RPMI8226 (cell line): ENCODE measurements around the gene ING3.

Experiments used
- DNase-seq: peaks from one replicate; pipeline ENCODE4 v3.0.0-alpha.2; 2015

The ING3 gene, protein sequence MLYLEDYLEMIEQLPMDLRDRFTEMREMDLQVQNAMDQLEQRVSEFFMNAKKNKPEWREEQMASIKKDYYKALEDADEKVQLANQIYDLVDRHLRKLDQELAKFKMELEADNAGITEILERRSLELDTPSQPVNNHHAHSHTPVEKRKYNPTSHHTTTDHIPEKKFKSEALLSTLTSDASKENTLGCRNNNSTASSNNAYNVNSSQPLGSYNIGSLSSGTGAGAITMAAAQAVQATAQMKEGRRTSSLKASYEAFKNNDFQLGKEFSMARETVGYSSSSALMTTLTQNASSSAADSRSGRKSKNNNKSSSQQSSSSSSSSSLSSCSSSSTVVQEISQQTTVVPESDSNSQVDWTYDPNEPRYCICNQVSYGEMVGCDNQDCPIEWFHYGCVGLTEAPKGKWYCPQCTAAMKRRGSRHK

DNA sequence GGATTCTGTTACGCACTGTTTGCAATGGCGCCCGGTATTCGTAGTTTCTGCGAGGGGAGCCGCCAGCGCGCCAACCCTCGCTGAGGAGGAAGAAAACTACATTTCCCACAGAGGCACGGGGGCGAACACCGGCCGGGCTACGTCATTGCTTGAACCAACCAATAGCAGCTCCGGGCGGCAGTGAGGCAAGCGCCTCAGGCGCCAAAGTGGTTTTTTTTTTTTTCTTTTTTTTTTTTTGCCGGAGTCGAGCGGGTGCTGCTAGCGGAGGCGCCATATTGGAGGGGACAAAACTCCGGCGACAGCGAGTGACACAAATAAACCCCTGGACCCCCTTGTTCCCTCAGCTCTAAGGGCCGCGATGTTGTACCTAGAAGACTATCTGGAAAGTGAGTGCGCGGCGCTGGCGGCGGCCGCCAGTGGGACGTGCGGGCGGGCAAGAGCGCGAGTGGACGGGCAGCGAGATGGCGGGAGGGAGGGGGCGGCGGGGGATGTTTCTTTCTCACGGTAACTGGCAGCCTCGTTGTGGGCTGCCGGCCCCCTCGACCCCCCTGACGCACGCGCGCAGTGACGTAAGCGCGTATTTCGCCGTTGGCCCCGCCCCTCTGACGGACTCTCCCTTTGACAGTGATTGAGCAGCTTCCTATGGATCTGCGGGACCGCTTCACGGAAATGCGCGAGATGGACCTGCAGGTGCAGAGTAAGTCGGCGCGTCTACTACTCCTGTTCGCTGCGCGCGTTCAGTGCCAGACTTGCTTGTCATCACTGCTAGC lies at the start of gene ING3:
TSS of gene ING3 (plus strand) at position 239 of the 770 bp plus-strand sequence. CDS start at position 359, 120 bp downstream.
- peak; percentile 99 for DNase-seq

DNA sequence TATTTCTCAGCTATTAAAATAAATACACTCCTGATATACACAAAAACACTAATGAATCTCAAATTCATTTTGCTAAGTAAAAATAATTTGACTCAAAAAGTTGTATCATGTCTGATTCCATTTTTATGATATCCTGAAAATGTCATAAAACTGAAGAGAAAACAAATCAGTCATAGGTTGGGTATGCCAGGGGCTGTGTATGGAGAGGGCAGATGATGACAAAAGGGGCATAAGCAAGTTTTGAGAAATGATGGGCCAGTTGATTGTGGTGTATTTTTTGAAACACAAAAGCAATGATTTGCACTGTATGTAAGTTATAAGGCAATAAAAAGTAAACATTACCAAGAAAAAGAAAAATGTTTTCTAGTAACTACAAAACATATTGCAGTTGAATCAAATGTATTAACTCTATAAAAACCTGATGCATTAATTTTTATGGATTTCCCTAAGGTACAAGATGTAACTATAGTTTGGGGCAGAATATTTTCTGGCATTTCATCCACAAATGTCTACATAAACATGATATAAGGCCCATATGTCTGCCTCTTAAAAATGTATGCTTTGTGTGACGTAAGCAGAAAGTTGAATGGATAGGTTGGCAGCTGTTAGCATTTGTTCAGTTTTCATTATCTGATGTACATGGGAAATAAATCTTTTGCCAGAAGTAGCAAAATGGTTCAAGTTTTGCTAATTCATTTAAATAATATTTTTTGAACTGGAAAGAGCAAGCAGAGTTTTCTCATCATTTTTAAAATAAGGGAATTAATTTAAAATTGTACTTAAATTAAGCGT lies 35.1 kb upstream of the ING3 start:
- DNase-seq: no peak

DNA sequence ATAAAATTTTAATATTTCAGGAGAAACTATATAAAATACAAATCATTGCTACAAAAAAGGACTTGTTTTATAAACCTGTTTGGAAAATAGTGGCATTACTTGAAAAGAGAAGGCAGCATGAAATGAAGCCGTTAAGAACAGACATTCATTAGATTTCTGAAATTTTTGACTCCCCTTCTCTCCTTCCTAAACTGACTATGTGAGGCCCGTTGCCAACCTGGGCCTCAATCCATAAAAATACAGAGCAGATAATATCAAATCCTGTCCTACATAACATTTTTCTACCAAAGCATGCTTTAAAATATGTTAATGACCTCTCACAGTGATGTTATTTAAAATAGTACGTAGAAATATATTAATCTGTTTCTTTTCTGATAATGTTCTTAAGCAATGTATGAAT lies 34.5 kb upstream of the ING3 start:
- no peak for DNase-seq

DNA sequence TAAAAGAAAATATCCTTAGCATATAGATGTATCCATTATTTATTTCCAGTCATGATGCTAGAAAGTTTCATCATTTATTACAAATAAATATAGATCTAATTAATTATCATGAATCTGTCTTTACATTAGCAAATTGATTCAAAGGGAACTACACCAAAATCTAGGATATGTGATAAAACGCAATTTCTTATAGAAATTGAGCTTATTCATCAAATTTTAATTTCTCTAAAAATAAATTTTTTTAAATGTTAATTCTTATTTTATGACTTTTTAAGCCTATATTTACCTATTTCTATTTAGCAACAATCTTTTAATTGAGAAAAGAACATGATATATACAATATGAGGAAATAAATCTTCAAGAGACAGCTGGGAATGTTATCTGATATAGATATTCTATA lies 34.0 kb upstream of the ING3 start:
- no peak for DNase-seq

DNA sequence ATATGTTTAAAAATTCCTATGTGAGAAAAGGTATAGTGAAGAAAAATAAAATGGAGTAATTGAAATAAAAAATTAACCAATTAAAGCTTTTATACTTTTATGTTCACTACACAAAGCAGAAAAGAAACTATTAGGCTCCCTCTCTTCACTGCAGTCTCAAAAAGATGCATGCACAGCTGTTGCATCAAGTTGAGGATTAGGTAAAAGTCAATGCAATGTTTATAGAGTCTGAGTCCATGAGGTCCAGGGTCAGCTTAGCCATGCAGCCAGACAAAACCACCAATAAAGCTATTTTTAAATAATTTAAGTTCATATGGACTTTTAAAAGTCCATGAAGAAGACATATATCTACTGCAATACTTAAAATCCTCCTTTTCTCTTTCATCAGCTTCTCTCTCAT lies 31.1 kb upstream of the ING3 start:
- DNase-seq: no peak

DNA sequence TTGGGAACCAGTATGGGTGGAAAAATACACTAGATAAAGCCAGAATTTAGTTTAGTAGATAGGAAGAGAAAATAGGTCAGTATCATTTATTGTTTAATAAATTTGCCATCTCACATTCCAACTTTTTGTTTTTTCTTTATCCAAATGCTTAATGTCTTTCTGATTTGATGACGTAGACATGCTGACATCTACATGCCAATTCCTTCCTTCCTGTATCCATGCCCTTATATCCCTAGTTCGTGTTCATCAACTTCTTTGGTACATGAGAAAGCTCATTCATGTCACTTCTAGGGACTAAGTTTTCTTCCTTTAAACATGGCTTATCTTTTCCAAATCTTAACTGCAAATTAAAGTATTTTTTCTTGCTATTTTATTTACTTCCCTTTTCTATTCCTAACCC lies 30.5 kb upstream of the ING3 start:
- DNase-seq: no peak

DNA sequence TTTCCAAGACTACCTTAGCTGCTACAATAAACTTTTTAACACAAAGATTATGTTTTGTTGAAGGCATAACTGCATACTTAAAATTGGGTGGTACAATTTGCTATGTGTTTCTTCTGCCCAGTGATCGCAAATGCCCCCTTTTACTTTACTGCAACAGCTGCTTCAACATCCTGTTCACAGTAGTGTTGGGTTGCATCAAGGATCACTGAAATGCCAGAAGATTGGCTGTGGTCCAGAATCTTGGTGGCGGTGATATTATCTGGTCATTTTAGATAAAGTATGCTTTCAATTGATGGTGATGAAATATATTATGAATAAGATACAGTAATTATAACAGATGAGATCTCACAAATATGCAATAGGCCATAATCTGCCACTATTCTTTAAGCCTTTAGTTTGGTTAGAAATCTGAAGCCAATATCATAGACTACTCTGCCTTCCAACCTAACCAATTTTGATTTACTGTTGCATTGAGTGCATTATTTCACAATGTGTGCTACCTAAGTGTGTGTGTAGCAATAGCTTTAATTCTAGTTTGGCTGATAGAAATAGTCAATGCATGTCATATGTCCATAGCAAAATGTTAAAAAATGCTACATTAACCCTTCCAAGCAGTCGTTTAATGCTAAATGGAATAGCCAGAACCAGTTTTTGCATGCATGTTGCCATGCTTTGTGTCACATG lies 29.8 kb upstream of the ING3 start:
- no peak for DNase-seq

DNA sequence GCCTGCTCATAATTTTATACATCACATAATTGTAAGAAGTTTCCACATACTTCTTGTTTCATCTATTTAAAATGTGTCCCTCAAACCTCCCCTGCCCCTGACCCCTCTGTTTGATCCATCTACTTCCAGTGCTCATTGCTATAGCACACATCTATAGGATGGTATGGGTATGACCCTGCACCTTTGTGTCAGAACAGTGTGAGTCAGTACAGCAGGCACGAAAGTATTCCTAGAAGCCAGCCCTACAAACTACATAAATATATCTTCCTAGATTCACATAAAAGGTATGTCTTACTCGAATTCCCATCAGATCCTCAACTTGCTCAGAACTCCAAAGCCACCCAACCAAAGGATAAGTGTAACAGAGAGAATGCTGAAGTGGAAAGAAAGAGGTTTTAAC lies 25.7 kb upstream of the ING3 start:
- DNase-seq: no peak

DNA sequence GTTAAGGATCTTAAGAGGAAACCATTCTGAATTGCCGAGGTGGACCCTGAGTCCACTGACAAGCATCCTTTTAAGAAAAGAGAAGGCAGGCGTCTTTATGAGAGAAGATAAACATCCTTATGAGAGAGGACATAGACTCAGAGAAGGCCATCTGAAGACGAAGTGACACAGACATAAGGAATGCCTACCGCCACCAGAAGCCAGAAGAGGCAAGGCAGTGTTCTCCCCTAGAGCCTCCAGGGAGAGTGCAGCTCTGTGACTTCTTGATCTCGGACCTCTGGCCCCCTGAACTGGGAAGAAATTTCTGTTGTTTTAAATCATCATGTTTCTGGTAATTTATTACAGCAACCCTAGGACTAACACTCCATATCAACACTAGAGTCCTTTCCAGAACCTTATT lies 25.2 kb upstream of the ING3 start:
- no peak for DNase-seq

DNA sequence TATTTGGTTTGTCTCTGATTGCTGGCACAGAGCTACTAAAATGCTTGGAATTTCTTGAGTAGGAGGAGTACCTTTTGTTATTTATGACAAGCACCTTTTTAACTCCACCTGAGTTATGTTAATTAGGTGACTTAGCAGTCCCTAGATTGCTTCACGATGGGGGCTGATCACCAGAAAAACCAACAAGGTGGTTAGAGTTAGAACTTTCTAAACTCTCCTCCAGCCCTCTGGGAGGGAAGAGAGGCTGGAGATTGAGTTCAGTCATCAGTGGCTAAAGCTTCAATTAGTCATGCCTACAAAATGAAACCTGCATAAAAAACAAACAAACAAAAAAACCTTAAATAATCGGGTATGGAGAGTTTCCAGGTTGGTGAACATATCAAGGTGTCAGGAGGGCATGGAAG lies 23.6 kb upstream of the ING3 start:
- DNase-seq: no peak

DNA sequence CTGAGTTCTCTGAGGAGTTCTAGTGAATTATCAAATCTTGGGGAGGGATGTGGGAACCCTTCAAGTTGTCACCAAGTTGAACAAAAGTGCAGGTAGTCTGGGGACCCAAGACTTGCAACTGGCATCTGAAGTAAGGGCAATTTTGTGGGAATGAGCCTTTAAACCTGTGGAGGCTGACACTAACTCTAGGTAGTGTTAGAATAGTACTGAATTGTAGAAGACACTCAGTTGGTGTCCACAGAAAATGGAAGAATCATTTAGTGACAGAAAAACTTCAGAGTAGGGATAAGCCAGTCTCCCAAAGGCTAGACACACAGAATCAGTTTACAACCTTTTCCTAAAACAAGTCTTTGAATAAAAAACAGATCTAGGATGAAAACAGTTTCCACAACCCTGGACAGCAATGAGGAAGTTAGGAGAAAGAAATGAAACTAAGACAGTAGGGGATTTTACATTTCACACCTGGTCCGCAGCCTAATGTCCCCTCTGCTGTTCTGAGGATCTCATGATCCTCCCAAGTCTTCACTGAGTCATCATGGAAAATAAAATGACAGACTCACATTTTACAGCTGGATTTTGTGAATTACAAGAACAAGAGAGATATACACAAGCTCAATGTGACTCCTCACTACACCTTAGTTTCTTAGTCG lies 23.0 kb upstream of the ING3 start:
- peak; percentile 57 for DNase-seq

DNA sequence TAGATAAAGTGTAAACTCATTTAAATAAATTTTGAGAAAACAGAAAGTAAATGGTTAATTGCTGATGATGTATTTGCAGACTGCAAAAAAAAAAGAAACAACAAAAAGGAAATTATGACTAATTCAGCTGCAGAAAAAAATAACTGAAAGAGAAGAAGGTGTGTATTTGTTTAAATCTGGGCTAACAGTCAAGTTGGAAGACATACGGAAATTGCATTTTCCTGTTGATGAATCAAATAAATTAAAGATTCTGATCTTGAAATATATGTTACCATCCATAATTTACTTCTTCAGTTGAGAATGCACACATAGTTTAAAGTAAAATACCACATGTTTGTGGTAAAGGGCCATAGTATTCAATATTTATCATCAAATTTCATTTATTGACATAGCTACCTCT lies 19.3 kb upstream of the ING3 start:
- no peak for DNase-seq

DNA sequence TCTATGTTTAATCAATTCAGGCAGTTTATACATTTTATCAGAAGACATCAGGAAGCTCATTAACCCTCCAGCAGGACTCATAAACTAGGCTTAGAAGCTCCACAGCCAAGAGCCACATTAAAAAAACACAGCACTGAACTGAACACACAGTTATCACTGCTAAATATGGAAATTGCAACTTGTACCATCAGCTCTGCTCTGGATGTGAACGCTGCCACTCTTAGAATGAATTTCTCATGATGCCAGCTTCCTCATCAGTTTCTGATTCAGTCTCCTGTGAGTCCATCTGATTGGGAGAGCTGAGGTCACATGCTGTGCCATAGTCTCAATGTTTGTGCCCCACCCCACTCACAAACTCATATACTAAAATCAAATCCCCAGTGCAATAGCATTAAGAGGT lies 17.1 kb upstream of the ING3 start:
- DNase-seq: no peak

DNA sequence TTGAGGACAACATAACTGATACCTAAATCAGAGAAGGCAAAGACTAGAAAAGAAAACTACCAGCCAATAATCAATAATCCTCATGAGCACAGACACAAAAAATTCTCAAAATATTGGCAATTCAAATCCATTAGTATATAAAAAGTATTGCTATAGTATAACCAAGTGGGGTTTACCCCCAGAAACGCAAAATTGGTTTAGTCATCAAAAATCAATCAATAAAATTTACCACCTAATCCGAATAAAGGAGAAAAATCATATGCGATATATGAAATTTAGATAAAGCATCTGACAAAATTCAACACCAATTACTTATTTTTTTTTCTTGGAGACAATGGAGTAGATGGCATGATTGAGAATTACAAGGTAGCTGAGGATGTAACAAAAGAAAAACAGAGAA lies 11.2 kb upstream of the ING3 start:
- no peak for DNase-seq

DNA sequence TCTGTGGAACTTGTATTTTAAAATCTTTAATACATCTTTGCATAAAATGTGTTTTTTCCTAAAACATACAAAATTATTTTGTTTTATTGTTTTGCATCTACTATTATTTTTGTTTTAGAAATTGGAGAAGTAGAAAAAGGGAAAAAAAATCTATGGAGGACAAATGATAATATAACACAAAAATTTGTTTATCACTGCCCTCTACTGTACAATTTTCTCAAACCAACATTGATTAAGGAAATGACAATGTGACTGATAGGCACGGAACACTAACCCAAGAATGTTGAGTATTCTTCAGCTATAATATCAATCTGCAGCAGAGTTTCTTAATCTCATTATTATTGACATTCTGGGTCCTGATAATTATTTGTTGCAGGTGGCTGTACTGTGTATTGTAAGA lies 9.5 kb upstream of the ING3 start:
- peak; percentile 16 for DNase-seq

DNA sequence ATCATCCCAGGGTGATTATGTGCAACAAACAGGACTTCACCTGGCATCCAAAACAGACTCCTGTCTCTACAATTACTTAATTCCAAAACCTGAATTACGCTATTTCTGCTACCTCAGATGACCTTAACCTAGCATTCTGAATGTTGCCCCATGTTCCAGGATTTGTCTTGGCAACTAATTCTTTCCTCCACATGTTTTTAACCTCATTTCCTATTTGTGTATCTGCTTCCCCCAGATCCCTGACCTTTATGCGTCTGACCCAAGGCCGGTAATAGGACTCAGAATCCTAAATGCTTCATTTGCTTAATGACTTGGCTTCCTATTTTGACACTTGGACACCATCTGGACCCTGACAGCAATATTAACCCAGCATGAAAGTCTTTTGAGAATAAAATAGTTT lies 8.7 kb upstream of the ING3 start:
- DNase-seq: no peak

DNA sequence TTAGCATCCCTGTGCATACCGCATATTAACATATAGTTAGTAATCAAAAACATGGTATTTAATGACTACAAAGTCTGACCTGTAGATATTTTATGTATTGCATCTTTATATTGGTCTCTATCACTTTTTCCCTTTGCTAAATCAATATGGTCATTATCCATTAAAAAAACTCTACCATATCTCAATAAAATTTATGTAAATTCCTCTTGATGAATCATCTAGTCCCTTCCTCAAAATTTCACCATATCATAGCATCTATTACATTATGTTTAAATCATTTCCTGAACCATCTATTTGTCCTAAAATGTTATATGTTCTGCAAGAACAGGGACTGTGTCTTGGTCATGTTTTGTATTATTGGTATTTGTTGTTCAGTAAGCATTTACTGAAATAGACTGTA lies 7.7 kb upstream of the ING3 start:
- no peak for DNase-seq

DNA sequence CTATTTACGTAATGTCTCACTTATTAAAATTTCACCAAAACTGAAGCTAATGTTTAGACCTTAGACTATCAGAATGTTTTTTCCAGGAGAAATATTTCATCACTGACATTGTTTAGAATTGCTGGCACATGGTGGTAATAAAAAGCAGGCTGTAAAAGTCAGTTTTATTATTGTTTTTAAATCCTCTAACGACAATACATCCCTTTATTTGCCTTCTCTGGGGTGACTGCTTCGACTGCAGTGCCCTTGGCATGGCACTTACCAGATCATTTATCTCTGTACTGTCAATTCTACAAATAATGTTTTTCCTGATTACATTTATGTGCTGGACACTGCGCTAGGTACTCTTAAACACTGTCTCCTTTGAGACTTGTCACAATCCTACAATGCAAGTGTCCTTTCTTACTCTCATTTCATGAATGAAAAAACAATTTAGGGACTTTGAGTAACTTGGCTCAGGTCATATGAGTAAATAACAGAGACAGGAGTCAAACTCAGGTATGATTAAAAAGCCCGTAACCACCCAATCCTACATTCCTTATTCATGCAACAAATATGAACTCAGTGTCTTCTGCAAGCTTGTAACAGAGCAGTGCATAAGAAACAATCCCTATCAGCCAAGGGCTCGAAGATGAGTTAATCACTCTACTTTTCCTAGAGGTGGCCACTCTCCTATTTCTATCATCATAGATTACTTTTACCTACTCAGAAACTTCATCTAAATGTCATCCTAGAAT lies 5.6 kb upstream of the ING3 start:
- no peak for DNase-seq

DNA sequence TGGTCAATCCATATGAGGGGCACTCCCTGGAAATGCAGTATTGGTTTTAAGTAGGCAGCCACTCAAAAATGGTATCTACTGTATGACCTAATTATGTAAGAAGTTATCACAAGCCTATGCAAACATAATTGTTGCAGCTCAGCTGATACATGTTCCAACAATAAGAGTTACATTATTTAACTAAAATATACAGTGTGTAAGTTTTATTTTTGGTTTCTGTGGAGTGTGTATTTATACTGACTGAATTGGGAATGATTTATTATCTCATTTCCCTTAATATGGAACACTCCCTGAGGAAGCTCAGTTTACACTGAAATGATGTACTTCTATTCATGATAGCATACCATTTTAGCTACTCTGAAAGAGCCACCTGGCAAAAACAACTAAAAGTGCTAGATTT lies 2.6 kb upstream of the ING3 start:
- no peak for DNase-seq

DNA sequence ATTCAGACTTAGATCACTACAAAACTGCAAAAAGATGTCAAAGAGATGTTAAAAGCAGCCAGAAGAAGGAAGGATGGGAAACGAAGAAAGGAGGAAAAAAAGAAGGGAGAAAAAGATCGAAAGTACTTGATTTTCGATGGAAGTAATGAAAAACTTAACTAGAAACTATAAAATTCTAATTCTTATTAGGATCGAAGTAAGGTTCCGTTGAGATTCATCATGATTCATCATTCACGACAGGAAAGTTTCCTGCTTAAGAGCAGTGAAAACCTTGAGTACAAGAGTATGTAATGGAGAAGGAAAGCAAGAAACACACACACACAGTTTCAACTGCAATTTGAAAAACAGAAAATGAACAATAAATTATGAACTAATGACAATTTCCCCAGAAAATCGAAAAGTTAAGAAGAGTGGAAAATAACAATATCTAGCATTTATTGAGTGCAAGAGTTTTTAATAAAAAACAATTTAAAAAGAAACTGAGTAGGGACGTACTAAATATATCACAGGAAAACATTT lies 1.1 kb upstream of the ING3 start:
- DNase-seq: no peak

DNA sequence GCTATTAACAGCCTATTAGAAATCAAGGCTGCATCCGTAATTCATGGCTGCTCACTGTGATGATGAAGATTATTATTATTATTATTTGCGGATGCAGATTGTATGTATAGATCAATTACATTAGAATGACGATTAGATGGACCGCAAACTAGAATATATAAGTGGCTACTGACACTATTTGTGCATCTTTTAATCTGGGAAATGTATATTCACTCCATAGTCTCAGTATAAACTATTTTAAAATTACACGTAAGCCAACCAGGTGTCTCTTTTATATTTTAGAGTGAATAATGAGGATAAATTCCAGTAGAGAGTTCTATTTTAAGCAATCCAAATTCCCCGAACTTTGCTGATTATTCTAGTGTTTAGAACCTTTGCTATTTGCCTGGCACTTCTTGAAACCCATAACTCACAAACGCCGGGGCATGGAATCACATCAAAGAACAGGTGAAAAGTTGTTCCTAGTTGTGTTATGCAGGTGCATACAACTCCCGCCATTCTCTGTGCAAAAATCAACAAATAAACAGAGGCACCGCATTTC lies 509 bp upstream of the ING3 start:
- DNase-seq: no peak
